GM12864 (cell line): ENCODE data around the gene SPOCD1.

Experiments used
- DNase-seq: peaks from one replicate; pipeline ENCODE4 v3.0.0-alpha.2; 2011; ENCODE audit warnings: low read depth
- H3K4me3 ChIP-seq: 2 replicates; pipeline ENCODE4 v1.5.1; 2011; ENCODE audit warnings: mild to moderate bottlenecking, low read depth, low read length, control low read depth
- CTCF ChIP-seq: IDR thresholded peaks from 2 replicates; pipeline ENCODE4 v1.5.1; 2011; ENCODE audit warnings: low read depth, mild to moderate bottlenecking, moderate library complexity, low read length, control low read depth, inconsistent platforms; ENCODE audit errors: missing control alignments

SPOCD1 gene

GRCh38 chr1:31768407-31768907, 47.4 kb downstream of the SPOCD1 start:
- H3K4me3 ChIP-seq = no peak overlapping the region
- DNase-seq = no peak
- no peak for TF ChIP-seq CTCF

- DNase-seq = no peak
- no peak overlapping the region for H3K4me3 ChIP-seq
- TF ChIP-seq CTCF = no peak
Measured at GRCh38 chr1:31767225-31767624, 48.6 kb downstream of the SPOCD1 start.

- TF ChIP-seq CTCF = no peak
- DNase-seq = no peak
- H3K4me3 ChIP-seq = no peak overlapping the region
Measured at GRCh38 chr1:31765516-31765915, 50.3 kb downstream of the SPOCD1 start.

- TF ChIP-seq CTCF = peak; percentile 29
- no peak overlapping the region for H3K4me3 ChIP-seq
- DNase-seq = no peak
Measured at GRCh38 chr1:31765041-31765467, 50.8 kb downstream of the SPOCD1 start.

GRCh38 chr1:31764312-31765040, 51.3 kb downstream of the SPOCD1 start, which contains the start of gene ADGRB2:
ADGRB2 (minus strand) TSS chr1:31764340; CDS start chr1:31757221, 7,119 bp downstream.
- no peak for DNase-seq
- TF ChIP-seq CTCF = no peak
- peak within 1 kb of the TSS; percentile 17 for H3K4me3 ChIP-seq

- no peak for DNase-seq
- TF ChIP-seq CTCF = no peak
- H3K4me3 ChIP-seq = peak overlapping the region; percentile 17
Measured at GRCh38 chr1:31763671-31764311, 52.0 kb downstream of the SPOCD1 start.
